GM18507 (cell line): ENCODE measurements around the gene MYO5B.
A peak's percentile ranks its signal among the peaks of the same experiment; 100 is the strongest.

Experiments used
- DNase-seq: peaks from one replicate; pipeline ENCODE4 v3.0.0; 2011; ENCODE audit warnings: low read depth; ENCODE audit not compliant: insufficient read length; ENCODE audit errors: extremely low spot score
- FAIRE-seq: peaks from 2 replicates; lab custom pipeline; 2011; peaks lifted over from hg19 to GRCh38; lab: Jason Lieb, UNC

Gene MYO5B

DNA sequence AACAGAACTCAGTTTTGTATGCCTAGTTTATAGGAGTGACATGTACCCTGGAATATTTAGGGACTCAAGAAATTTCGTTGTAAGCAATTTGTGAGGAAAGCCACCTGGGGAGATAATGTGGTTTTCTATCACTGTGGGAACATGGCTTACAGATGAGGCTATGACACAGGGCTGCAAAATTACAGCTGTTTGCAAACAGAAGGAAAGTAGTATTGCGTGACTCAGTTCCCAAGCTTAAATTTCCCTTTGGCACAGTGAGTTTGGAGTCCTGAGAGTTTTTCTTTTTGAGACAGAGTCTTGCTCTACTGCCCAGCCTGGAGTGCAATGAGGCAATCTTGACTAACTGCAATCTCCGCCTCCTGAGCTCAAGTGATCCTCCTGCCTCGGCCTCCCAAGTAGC is 149.8 kb downstream of the MYO5B start:
- FAIRE-seq (no peak), DNase-seq (no peak)

DNA sequence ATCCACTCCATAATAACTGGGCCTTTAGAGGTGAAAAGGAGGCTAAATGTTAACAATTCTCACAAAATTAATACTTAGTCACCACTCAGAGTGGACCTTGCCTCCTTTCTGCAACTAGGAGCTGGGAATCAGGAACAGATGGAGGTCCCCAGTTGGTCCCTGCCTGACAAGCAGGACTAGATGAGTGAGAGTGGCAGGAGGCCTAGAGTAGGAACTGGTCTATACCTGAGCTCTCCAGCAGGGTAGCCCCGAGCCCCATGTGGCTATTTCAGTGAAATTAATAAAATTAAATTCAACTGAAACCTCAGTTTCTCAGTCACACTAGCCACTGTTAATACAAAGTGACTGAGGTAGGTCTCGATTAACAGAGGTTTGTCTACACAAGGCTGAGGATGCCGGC is 150.5 kb downstream of the MYO5B start:
- no peak for FAIRE-seq
- no peak for DNase-seq

DNA sequence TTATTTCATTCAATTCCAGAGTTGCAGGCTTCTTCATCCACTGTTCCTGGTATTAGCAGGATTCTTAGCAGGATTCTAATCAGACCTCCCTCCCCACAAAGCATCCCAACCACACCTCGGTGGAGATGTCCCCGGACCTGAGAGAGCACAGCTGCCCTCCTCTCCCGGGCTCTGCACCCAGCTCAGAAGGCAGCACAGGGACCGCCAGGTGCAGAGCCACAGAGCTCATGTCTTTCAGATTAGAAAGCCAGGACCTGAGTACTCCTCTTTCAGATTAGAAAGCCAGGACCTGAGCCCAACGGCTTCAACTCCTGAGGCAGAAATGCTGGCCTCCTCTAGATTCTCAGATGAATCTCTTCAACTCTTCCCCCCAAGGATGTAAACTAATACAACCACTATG is 152.3 kb downstream of the MYO5B start:
- FAIRE-seq (no peak), DNase-seq (no peak)

DNA sequence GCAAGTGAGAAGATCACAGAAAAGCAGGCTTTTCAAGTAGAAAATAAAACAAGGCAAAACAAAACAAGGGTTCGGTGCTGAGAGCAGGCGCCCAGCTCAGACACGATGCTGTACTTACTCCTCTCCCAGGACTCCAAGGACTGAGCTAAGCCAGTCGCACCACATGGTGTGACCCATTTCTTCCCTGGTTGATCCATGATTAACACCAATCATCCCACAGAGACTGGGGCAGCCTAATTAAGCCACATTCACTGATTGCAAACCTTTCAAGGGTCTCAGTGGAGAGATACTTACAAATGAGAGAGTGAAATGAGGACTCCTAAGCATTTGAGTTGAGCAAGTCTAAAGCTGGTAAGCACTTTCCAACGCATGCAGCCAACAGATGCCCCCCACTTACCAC is 155.2 kb downstream of the MYO5B start:
- DNase-seq (no peak), FAIRE-seq (no peak)

DNA sequence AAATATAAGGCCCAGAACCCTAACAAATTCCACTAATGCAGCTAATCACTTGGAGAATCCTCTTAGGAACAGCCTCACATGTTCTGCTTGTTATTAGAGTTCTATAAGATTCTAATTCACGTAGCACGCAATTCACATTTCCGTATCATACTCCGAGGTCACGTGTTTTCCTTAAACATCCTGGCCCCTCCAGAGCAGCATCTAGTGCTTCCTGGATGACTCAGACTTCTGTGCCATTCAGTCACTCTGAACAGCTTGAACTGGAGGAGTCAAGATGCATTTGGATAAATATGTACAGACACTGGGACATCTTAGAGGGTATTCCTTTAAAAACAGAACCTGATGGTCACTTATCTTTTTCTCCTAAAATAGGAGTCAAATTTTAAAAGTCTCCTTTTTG is 156.5 kb downstream of the MYO5B start:
- no peak for DNase-seq
- FAIRE-seq = no peak

DNA sequence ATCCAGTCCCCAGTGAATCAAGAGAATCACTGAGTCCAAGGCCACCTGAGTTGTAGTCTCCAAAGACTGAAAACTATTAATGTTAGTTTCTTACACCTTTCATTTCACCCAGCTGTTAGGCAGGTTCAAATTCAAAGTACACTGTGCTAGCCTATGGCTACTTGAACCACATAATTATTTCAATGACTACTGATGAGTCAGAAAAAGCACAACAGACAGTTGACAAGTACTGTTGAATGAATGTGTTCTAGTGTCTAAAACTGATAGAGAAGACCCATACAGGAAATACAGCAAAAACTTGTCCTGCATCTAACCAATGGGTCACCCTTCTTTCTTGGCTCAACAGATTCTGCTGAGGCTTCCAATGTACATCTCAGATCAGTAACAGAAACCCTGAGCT is 160.9 kb downstream of the MYO5B start:
- FAIRE-seq = no peak
- DNase-seq = no peak

DNA sequence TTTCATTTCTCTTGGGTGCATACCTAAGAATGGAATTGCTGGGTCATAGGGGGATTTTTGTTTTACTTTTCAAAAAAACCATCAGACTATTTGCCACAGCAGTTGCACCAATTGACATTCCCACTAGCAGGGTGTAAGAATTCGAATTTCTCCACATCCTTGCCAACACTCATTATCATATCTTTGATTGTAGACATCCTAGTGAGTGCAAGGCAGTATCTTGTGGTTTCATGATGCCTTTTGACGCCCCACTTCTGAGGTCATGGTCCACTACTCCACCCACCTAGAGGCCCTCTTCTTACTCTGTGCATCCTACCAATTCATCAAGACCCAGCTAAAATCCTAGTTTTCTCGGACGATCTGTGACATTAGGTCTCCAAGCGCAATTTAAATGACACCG is 161.9 kb downstream of the MYO5B start:
- FAIRE-seq (no peak), DNase-seq (no peak)

DNA sequence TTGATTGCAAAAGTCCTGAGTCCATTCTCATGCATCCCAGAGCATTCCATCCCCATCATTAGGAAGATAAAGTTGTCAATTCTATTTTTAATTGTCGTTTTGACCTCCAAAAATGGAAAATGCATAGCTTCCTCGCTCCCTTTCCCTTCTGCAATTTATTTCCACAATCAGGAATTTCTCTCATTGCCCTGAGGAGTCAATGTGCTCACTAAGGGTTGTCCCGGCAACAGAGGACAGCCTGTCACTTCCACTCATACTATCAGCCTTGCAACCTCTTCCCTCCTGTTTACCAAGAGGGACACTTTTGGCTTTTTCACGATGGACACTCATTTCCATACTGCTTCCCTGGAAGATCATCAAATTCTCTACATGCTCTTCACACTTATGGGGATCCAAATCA is 164.8 kb downstream of the MYO5B start:
- FAIRE-seq (no peak), DNase-seq (no peak)

DNA sequence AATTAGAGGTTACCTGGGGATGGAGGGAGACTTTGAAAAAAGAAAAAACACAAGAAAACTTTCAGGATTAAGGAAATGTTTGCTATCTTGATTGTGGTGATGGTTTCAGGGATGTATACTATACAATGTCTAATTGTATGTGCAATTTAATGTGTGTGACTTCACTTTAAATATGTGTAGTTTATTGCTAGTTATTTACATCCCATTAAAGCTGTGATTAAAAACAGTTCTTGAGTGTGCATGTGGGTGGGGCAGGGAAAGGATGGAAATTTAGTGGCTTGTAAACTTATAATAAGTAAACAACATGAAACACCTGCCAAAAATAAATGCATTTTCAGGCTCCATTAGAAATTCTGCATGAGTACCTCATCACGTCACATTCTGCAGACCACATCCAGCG is 167.0 kb downstream of the MYO5B start:
- DNase-seq (no peak), FAIRE-seq (no peak)

DNA sequence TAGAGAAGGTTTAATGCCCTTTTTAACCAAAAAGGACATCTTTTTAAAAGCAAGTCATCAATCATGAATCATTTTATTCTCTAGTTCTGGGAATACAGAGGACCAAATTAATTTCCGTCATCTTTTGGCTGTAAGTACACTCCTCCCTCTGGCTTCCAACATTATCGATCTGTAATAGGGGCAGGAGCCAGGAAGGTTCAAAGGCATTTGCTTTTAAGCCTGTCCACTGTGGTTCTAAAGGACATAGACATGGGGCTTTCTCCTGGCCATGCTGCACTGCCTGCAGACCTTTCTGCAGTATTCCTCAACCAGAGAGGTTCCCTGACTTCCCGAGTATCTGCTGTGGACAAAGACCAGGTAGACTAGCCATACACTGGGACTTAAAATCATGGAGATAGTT is 170.5 kb downstream of the MYO5B start:
- DNase-seq = no peak
- FAIRE-seq = no peak

DNA sequence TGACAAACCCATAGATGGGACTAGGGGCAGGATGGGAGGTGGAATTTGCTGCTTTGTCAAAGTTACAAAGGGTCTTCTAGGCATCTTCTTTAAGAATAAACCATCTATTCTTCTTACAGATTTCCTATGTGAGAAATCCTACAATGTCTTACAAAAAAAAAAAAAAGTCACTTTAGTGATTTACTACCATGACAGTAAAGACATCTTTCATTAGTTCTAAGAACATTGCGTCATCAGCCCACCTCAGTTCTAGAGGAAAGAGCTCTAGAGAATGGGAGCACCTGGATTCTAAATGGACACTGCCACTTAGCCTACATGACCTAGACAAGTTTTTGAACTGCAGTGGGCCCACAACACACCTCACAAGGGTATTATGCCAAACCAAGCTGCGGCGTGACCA is 172.0 kb downstream of the MYO5B start:
- DNase-seq (no peak), FAIRE-seq (no peak)

DNA sequence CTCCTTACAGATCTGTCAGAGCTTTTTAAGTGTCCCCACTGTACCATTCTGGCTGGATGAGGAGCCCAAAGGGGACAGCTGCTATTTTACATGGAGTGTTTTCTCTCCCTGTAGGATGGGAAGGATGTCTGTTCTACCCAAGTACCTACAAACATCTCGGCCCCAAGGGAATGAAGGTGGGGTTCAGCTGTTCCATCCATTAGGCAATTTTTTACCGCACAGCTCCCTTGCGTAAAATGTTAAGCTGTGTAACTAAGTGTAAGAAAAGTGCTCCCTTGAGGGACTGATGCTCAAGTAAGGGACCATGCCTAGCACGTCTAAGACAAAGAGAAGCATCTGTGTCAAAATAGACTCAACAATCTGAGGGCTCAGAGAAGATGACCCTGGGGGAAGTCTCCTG is 180.3 kb downstream of the MYO5B start:
- FAIRE-seq = no peak
- no peak for DNase-seq

DNA sequence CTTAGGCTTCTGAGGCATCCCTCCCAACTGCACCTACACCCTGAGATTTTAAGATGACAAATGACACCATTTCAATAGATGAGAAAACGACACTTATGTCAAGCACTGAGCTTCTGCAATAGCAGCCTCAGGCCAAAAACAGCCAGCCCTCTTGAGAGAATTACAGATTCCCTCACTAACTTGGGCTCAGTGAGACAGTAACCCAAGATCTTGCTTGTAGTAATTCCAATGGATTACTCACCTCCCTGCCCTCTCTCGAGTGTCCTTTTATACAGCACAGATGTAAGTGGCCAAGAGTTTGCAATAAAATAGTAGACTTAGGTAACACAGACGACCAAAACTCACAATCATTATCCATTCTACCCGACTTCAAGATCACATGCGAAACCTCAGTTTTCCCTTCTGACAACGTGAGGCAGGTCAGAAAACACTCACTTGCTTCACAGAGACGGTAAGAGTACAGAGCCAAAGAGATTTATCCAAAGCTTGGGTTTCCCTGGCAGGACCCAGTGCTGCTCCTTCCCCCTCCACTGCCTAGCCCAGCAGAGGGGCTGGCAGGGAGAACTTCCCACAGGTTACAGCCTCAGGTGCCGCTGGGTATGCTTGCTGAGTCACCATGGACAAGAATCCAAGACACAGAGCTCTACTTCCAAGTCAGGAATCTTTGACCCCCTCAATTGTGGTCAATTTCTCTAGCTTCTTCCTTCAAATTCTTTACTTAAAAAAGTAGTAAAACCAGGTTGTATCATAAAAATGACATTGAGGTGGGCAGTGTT is 181.4 kb downstream of the MYO5B start:
- DNase-seq (no peak), FAIRE-seq (no peak)

DNA sequence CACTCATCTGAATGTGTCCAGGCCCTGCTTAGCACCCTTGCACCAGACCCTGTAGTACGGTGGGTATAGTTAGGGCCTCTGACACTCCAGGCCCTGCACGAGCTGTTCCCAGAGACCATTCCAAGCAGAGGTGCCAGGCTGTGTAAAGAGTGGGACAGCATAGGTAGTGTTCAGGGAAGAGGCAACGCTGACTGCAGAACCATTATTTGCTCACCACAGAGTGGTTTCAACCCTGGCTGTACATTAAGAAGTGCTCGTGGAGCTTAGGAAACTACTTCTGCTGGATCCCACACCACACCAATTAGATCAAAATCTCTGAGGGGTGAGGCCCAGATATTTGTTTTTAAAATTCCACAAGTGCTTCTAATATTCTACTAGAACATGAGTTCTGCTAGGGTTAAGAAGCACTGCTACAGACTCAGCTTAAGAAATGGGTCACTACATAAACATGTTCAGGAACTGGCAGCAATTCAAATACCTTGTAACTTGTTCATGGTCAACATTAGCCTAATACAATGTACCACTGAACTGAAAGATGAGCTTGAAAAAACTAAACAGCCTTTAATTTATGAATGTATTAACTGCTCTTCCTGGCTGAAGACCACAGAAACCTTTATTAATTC is 183.0 kb downstream of the MYO5B start:
- DNase-seq = no peak
- no peak for FAIRE-seq

DNA sequence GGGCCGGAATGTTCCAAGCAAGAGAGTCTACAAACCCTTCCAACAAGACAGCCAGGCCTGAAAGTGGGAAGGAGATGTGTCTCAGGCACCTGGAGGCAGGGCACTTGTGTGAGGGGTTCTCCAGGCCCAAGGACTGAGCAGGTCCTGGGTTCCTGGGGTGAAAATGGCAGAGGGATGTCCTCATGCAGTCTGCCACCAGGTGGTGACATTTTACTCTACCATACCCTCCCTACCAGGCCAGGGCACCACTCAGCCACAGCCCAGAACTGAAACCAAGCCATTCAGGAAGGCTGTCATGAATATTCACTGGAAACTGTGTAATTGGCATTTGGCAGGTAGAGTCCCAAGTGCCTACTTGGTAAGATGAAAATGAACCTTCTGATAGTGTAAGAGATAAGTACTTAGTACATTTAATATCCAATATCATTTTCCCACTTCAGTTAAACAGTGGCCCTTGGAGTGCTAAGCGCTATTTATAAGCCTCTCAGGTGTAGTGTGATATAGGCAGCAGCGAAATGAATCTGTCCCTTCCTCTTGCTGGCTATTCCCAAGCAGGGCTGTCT is 185.1 kb downstream of the MYO5B start:
- DNase-seq (peak; percentile 5), FAIRE-seq (peak; percentile 70)

DNA sequence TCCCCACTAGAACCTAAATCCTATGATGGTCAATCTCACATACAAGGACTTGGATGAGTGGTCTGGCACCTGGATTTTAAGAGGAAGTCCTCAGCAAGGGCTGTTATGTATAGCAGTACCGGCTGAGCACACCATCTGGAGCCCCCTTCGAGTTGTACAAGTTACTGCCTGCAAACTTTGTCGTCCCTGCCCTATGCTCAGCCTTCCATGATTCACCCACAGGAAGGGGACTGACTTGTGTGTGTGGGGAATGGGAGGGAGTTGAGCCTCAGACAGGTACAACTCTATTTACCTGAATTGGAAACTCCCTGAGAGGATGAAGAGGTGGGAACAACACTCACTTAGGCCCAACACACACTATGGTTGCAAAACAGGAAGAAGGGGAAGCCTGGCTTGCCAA is 186.6 kb downstream of the MYO5B start:
- DNase-seq = no peak
- FAIRE-seq = no peak

DNA sequence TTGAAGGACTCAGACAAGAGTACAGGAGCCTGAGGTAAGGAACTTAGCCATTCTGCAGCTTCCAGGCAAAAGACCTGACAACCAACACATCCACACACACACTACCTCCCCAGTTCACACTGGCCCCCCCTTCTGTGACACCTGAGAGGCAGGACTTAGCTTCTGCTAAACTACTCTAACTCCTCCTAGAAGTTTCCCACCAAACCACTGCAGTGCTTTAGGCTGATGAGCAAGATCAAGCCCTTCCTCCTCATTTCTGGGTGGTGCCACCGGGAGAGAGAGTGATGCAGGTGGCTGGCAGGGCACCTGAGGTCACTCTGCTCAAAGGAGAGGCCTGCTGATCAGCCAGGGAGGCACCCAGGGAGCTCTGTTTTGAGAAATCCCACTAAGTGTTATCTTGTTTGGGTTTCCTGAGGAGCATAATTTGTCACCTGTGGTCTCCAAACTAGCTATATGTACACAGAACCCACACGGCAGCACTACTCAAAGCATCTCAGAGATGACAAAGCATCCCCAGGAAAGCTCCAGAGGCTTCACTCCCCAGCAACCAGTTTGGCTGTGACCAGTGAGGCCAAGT is 188.4 kb downstream of the MYO5B start:
- DNase-seq = no peak
- no peak for FAIRE-seq

DNA sequence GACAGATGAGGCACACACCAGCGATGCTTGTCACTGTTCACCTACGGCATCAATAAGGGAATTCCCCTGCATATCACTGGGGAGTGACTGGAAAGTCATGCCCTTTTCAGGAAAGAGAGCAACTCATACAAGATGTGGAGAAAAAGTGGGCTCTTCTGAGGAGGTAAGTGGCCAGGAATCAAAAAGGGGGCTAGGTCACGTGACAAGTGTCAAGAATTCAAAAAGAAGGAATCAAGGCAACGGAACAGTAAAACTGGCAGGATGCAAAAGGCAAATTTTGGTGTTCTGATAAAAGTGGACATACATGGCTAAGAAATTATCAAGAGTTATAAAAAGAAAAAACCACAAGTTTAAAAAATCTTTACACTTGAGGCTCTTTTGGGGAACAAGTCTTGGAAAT is 190.9 kb downstream of the MYO5B start:
- DNase-seq = no peak
- no peak for FAIRE-seq

DNA sequence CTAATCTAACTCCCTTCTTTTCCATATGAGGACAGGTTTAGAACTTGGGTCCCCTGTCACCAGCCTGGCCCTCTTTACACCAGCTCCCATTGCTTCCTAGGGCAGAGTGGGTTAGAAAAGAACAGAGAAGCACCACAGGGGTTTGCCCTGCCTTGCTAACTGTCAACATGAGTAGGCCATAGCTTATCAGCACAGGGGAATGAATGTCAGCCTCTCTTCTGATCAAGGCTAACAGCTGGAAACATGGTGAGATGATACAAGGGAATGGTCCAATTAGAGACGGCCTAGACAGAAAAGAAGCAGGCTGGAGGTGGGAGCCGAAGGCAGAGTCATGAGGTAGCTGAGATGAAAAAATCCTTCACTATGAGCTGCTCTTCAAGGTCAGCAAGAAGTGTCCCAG is 192.2 kb downstream of the MYO5B start:
- DNase-seq (no peak), FAIRE-seq (no peak)

DNA sequence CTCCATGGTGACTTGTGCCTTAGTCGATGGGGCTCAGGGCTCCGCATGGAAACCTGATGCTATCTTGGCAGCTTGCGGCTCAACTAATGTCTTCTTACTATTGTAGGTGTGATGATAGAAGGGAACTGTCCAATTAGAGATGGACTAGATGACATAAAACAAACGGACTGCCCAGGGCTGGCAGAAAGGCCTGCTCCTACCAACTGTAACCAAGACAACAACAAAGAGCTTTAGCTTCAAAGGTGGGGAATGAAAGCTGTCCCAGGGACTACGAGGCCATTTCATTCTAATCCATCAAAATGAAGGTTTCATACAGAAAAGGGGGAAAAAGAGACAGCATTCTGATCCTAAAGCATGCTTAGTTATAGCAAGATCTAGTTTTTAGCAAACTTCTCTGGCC is 194.7 kb downstream of the MYO5B start:
- DNase-seq (no peak), FAIRE-seq (no peak)

DNA sequence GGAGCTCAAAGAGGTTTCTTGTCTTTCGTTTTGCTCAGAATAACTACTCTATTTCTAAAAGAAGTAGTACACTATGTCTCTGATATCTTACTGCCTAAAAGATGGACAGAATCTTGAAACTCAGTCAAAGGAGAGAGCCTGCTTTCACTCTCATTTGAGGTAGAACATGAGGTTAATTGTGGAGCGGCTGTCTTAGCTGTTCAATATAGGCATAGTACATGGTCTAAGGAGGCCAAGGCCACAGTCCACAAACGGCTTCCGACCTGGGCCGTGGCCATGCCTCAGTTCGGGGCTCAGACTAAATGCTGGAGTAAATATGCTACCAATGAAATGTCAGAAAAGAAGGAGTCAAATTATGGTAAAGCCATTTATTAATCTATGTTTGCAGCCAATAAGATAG is 195.8 kb downstream of the MYO5B start:
- DNase-seq = no peak
- no peak for FAIRE-seq
